ENCODE measurements around the gene HOGA1.

- TF ChIP-seq GATA2 (IDR thresholded peaks at IDR 0.05; ENCODE audit: low read depth, low read length) (no peak), GATA3 (IDR thresholded peaks at IDR 0.05; ENCODE audit: low read depth, low read length) (no peak)
Measured at GRCh38 chr10:97618733-97619132, 34.5 kb downstream of the HOGA1 start.
